ENCODE results near the gene TBX6.

GRCh38 chr16:30137897-30138296, 46.2 kb upstream of the TBX6 start:
- no peak for TF ChIP-seq CTCF (IDR thresholded peaks at IDR 0.05)
- TF ChIP-seq ZFX (IDR thresholded peaks at IDR 0.05; ENCODE audit: borderline replicate concordance) = no peak

All from 22Rv1 (cell line).